Cardiac muscle cell (in vitro differentiated cells and primary cell): ENCODE results near the gene RNF220. TPM values are rescaled to one million over a fixed set of nuclear protein-coding genes. Genes with fewer than 3 reads are reported as not detected.

Source experiments
- DNase-seq, 2 donors: peaks; one replicate each; pipeline versions ENCODE4 v3.0.0 to v3.0.0-alpha.2; 2010 to 2017; ENCODE audit warnings: low read depth in 1 of 2, low spot score in 1 of 2
- H3K27ac ChIP-seq: fragments of 200-600 bp; sonication (generic); 2 replicates; pipeline ENCODE4 v1.5.1; 2016
- H3K27me3 ChIP-seq: fragments of 200-600 bp; sonication (generic); 2 replicates; pipeline ENCODE4 v1.6.0; 2016; ENCODE audit warnings: control low read depth
- H3K36me3 ChIP-seq: fragments of 200-600 bp; sonication (generic); 2 replicates; pipeline ENCODE4 v1.5.1; 2016; ENCODE audit warnings: control low read depth
- H3K4me1 ChIP-seq: fragments of 200-600 bp; sonication (generic); 2 replicates; pipeline ENCODE4 v1.8.1; 2017; ENCODE audit warnings: low read depth, mild to moderate bottlenecking, mixed run types
- H3K4me3 ChIP-seq: fragments of 200-600 bp; sonication (generic); 2 replicates; pipeline ENCODE4 v1.5.1; 2016; ENCODE audit warnings: mild to moderate bottlenecking
- H3K9me3 ChIP-seq: fragments of 200-600 bp; sonication (generic); 2 replicates; pipeline ENCODE4 v1.5.1; 2017; ENCODE audit warnings: low read depth, mild to moderate bottlenecking, control low read depth
- CTCF ChIP-seq: IDR thresholded peaks from 2 replicates; pipeline ENCODE4 v1.5.1; 2012; ENCODE audit warnings: low read depth, mild to moderate bottlenecking, low read length
- polyA plus RNA-seq: library from polyadenylated mRNA; unstranded; fragments of >200 nt; fragmentation: Nextera tagmentation; extraction: Ambion mirVana; gene quantifications from 2 replicates; pipeline ENCODE4 v1.2.1, GENCODE V29; 2016
- total RNA-seq: library from RNA; depleted of rRNA; stranded (reverse); fragments of >200 nt; gene quantifications from 2 replicates; pipeline ENCODE4 v1.2.3, GENCODE V29; 2016

Gene RNF220
- total and polyA plus RNA-seq, 2 experiments from 2014 or later = 57.6 to 142 TPM

GRCh38 chr1:44588551-44589210, 183.6 kb downstream of the RNF220 start:
- Histone ChIP-seq H3K27me3 (no peaks in the 10 kb centered on the region), H3K9me3 (no peaks in the 10 kb centered on the region), H3K4me3 (no peak overlapping the region), H3K27ac (no peak overlapping the region), H3K36me3 (no peaks in the 10 kb centered on the region), H3K4me1 (no peaks in the 10 kb centered on the region)
- no peak for DNase-seq
- no peak for TF ChIP-seq CTCF

GRCh38 chr1:44590475-44590874, 185.4 kb downstream of the RNF220 start:
- no peak for DNase-seq
- no peak overlapping the region for H3K27ac ChIP-seq
- no peak overlapping the region for H3K4me3 ChIP-seq
- no peaks in the 10 kb centered on the region for H3K9me3 ChIP-seq
- H3K27me3 ChIP-seq = no peaks in the 10 kb centered on the region
- no peaks in the 10 kb centered on the region for H3K4me1 ChIP-seq
- no peaks in the 10 kb centered on the region for H3K36me3 ChIP-seq
- TF ChIP-seq CTCF = no peak

GRCh38 chr1:44591381-44591780, 186.3 kb downstream of the RNF220 start:
- DNase-seq = no peak
- Histone ChIP-seq H3K9me3 (no peaks in the 10 kb centered on the region), H3K4me3 (no peak overlapping the region), H3K36me3 (no peaks in the 10 kb centered on the region), H3K27ac (no peak overlapping the region), H3K4me1 (no peaks in the 10 kb centered on the region), H3K27me3 (no peaks in the 10 kb centered on the region)
- no peak for TF ChIP-seq CTCF

GRCh38 chr1:44592208-44593145, 187.4 kb downstream of the RNF220 start:
- no peaks in the 10 kb centered on the region for H3K9me3 ChIP-seq
- no peak overlapping the region for H3K27ac ChIP-seq
- H3K27me3 ChIP-seq = no peaks in the 10 kb centered on the region
- no peak for TF ChIP-seq CTCF
- H3K4me3 ChIP-seq = no peak overlapping the region
- H3K4me1 ChIP-seq = no peaks in the 10 kb centered on the region
- DNase-seq = no peak
- H3K36me3 ChIP-seq = no peaks in the 10 kb centered on the region

GRCh38 chr1:44594353-44594752, 189.3 kb downstream of the RNF220 start:
- Histone ChIP-seq H3K4me1 (no peaks in the 10 kb centered on the region), H3K27ac (no peak overlapping the region), H3K36me3 (no peaks in the 10 kb centered on the region), H3K27me3 (no peaks in the 10 kb centered on the region), H3K4me3 (no peak overlapping the region), H3K9me3 (no peaks in the 10 kb centered on the region)
- TF ChIP-seq CTCF = no peak
- DNase-seq = no peak
